Adrenal gland (tissue), 12 donors: ENCODE results near the gene PPP1R1C. TPM values are rescaled to one million over a fixed set of nuclear protein-coding genes. Genes with fewer than 3 reads are reported as not detected.
"Not testable (repeated sequence)": the region's sequence is repeated elsewhere in the genome, so short reads cannot be mapped to it uniquely, and the experiment has no call there.

ENCODE experiments used
- DNase-seq, 7 donors: peaks; one replicate each; pipeline ENCODE4 v3.0.0-alpha.2; 2019 to 2020
- H3K27ac ChIP-seq, 5 donors: fragments of 200-600 bp; sonication (generic) in 4 of 5; 1 replicate in 3 of 5; 2 replicates in 2 of 5; pipeline versions ENCODE4 v1.5.1 to v1.8.0; 2016 to 2020; ENCODE audit warnings: mild to moderate bottlenecking in 1 of 5
- H3K27me3 ChIP-seq: fragments of 200-600 bp; 2 replicates; pipeline ENCODE4 v1.8.0; 2021
- H3K36me3 ChIP-seq, 2 donors: fragments of 200-600 bp; replicated peaks in 1 of 2; 1 replicate in 1 of 2; 2 replicates in 1 of 2; pipeline versions ENCODE4 v1.5.1 to v1.8.0; 2018 to 2022
- H3K4me1 ChIP-seq, 2 donors: fragments of 200-600 bp; replicated peaks in 1 of 2; 1 replicate in 1 of 2; 2 replicates in 1 of 2; pipeline versions ENCODE4 v1.5.1 to v1.8.0; 2018 to 2021
- H3K4me3 ChIP-seq, 4 donors: fragments of 200-600 bp; sonication (generic) in 3 of 4; one replicate each; pipeline ENCODE4 v1.5.1; 2016 to 2018
- H3K9me3 ChIP-seq, 3 donors: fragments of 200-600 bp; sonication (generic) in 1 of 3; replicated peaks in 1 of 3; 1 replicate in 2 of 3; 2 replicates in 1 of 3; pipeline versions ENCODE4 v1.5.1 to v1.8.0; 2016 to 2021
- POLR2A ChIP-seq, 2 donors: fragments of 450-650 bp; IDR thresholded peaks; one replicate each; pipeline ENCODE4 v1.6.1; 2017; ENCODE audit warnings: antibody characterized with exemption in 2 of 2, mild to moderate bottlenecking in 2 of 2, moderate library complexity in 1 of 2
- WGBS, 4 donors: extraction: QIAGEN DNeasy Blood & Tissue Kit in 2 of 4; methylation state at CpG; one replicate each; pipeline versions ENCODE4 v1.1.5 to v1.1.7; 2013 to 2017; 5-methylcytosine and 5-hydroxymethylcytosine counted together
- intact Hi-C, 2 donors: fragments of 100-400 bp; cut with DNase I; formaldehyde crosslinking; loops; one replicate each; pipeline versions ENCODE4 v1.14.1 to v1.15.0; 2022 to 2023
- polyA plus RNA-seq, 3 donors: library from polyadenylated mRNA; stranded (reverse); fragments of 200-250 nt in 2 of 3; fragments of 350-450 nt in 1 of 3; fragmentation: Illumina TruSeq in 1 of 3; extraction: RNeasy Lipid Tissue Mini Kit (QIAGEN cat#74804) in 1 of 3; gene quantifications; one replicate each; pipeline ENCODE4 v1.2.3, GENCODE V29; 2013 to 2014
- total RNA-seq, 9 donors: library from RNA; depleted of rRNA in 4 of 9; stranded (reverse); fragments of >200 nt in 4 of 9; fragments of 120-200 nt in 1 of 9; fragmentation: NEBNext Ultra II Directional in 1 of 9; extraction: Animal tissue kit (Norgen Biotek cat#: 25700) in 1 of 9; gene quantifications; one replicate each; pipeline versions ENCODE4 v1.1.0 to v1.2.4, GENCODE V29; 2013 to 2023
- TF ChIP-seq, protein P1 (sequence below), 6 experiments: fragments of 450-650 bp in 4 of 6; fragments of 200-600 bp in 2 of 6; sonication (generic) in 1 of 6; IDR thresholded peaks; 1 replicate in 5 of 6; 2 replicates in 1 of 6; pipeline versions ENCODE4 v1.5.1 to v1.8.0; 2016 to 2021; ENCODE audit warnings: antibody characterized with exemption in 6 of 6, mild to moderate bottlenecking in 2 of 6, moderate library complexity in 1 of 6
- donor health status: healthy with polysubstance abuse.
- donor health status: Bipolar disorder and iron deficiency.
- donor health status: DM: yes; HTN: yes; CAD: no.
- donor health status: DM: no; HTN: no; CAD: no.
- donor health status: DM: no; HTN: no; CAD: no.
- donor health status: DM: yes; HTN: yes; CAD: no.

PPP1R1C gene
- total and polyA plus RNA-seq, 12 donors, result 0.29 to 5.9 (median 1.4) TPM; not detected in 3

DNA sequence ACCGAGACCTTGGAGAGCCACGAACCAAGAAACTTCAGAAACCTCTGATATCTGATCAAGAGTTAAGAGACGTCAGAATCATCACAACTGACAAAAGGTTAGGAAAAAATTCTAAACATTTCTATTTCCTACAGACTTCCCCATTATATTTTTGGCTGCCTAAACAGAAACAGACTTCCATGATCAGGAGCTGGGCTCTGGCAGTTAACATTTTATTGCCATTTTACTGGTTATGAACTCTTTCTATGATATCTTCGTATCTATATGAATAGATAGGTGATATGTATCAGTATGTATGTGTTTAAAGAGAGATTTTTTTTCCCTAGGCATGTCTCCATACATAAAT is 31.1 kb upstream of the PPP1R1C start:
- intact Hi-C loops, result loop anchor here in 1 of 2 donors (5.0 kb wide), 1 partner anchor 212 kb away; no protein-coding TSS in a partner anchor
- no peak for DNase-seq
- TF ChIP-seq, protein P1, sequence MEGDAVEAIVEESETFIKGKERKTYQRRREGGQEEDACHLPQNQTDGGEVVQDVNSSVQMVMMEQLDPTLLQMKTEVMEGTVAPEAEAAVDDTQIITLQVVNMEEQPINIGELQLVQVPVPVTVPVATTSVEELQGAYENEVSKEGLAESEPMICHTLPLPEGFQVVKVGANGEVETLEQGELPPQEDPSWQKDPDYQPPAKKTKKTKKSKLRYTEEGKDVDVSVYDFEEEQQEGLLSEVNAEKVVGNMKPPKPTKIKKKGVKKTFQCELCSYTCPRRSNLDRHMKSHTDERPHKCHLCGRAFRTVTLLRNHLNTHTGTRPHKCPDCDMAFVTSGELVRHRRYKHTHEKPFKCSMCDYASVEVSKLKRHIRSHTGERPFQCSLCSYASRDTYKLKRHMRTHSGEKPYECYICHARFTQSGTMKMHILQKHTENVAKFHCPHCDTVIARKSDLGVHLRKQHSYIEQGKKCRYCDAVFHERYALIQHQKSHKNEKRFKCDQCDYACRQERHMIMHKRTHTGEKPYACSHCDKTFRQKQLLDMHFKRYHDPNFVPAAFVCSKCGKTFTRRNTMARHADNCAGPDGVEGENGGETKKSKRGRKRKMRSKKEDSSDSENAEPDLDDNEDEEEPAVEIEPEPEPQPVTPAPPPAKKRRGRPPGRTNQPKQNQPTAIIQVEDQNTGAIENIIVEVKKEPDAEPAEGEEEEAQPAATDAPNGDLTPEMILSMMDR (IDR thresholded peaks at IDR 0.05), result no peak
- no peak for TF ChIP-seq POLR2A (IDR thresholded peaks at IDR 0.05)
- no peaks in the 10 kb centered on the region for H3K9me3 ChIP-seq
- no peaks in the 10 kb centered on the region for H3K27me3 ChIP-seq
- no peak overlapping the region for H3K27ac ChIP-seq
- no peaks in the 10 kb centered on the region for H3K4me1 ChIP-seq
- no peaks in the 10 kb centered on the region for H3K36me3 ChIP-seq
- H3K4me3 ChIP-seq, result peak overlapping the region in 1 of 4 donors; percentile 44
- WGBS, 4 donors, result 18 to 20% (median 18%) methylated on average over 4 of the region's 4 CpGs

DNA sequence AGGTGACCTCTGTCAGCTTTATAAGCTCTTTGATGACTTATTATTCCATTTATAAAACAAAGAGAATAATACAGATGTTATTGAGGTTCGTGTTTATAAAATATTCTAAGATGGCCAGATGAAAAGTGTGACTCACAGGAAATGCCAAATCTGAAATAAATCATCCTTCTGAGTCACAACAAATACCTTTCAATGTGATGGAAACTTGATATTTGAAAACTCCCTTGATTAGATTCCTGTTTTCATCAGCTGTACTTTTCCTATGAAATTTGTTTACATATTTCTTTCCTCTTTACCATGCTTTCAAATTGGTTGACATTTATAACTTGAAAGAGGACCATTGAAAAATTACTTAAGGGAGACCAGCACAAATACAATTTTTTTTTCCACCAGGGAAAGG is 30.6 kb upstream of the PPP1R1C start:
- H3K27ac ChIP-seq, result no peak overlapping the region
- no peak overlapping the region for H3K4me3 ChIP-seq
- WGBS, 4 donors, result 4 to 29% (median 21%) methylated on average over 1 of the region's 1 CpG
- H3K36me3 ChIP-seq, result no peaks in the 10 kb centered on the region
- no peaks in the 10 kb centered on the region for H3K9me3 ChIP-seq
- TF ChIP-seq POLR2A (IDR thresholded peaks at IDR 0.05), result no peak
- TF ChIP-seq, protein P1 (IDR thresholded peaks at IDR 0.05), result no peak
- DNase-seq, result no peak
- no peaks in the 10 kb centered on the region for H3K27me3 ChIP-seq
- intact Hi-C loops, result no loop called here
- no peaks in the 10 kb centered on the region for H3K4me1 ChIP-seq

DNA sequence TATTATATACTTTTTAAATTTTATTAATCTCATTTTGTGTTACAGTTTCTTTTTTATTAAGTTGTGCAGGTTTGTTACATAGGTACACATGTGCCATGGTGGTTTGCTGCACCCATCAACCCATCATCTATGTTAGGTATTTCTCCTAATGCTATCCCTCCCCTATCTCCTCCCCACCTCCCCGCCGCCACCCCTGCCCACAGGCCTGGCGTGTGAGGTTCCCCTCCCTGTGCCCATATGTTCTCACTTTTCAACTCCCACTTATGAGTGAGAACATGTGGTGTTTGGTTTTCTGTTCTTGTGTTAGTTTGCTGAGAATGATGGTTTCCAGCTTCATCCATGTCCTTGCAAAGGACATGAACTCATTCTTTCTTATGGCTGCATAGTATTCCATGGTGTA is 29.8 kb upstream of the PPP1R1C start:
- H3K36me3 ChIP-seq, H3K27me3 ChIP-seq, H3K4me3 ChIP-seq, H3K9me3 ChIP-seq, H3K4me1 ChIP-seq, DNase-seq, H3K27ac ChIP-seq, intact Hi-C loops: not testable (repeated sequence)
- 82 to 100% (median 92%) methylated on average over 3 of the region's 3 CpGs for WGBS, 4 donors

DNA sequence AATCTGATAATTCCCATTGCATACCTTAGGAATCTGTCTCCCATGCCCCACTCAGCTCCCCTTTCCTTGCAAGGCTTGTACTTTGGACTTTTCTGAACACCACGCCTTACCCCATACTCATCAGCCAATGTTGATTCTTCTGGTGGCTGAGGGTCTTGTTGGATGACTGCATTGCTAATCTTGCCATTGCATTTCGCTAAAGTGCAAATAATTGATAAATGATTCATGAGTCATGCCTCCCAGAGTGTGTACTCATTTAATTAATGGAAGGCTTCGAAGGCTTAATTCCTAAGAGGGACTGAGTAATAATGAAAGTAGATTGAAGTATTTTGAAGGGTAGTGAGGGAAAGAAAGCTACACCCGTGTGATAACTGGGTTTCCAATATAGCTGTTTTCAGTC is 28.0 kb upstream of the PPP1R1C start:
- no peaks in the 10 kb centered on the region for H3K27me3 ChIP-seq
- intact Hi-C loops, result no loop called here
- H3K4me3 ChIP-seq, result no peak overlapping the region
- no peaks in the 10 kb centered on the region for H3K9me3 ChIP-seq
- H3K27ac ChIP-seq, result no peak overlapping the region
- no peaks in the 10 kb centered on the region for H3K4me1 ChIP-seq
- DNase-seq, result no peak
- 66 to 78% (median 77%) methylated on average over 4 of the region's 4 CpGs for WGBS, 4 donors
- no peaks in the 10 kb centered on the region for H3K36me3 ChIP-seq
- TF ChIP-seq, protein P1 (IDR thresholded peaks at IDR 0.05), result no peak
- no peak for TF ChIP-seq POLR2A (IDR thresholded peaks at IDR 0.05)

DNA sequence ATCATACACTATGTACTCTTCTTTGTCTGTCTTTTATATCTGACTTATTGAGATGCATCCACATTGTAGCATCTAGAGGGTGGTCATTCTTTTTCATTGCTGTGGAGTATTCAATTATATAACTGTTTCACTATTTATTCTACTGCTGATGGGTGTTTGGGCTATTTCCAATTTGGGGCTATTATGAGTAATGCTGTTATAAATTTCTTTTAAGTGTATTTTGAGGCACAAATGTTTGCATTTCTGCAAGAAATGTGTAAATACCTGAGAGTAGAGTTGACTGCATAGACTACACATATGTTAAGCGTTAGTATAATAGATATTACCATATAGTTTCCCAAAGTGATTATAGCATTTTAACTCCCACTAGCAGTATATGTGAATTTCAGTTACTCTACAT is 26.9 kb upstream of the PPP1R1C start:
- DNase-seq, result no peak
- Histone ChIP-seq H3K4me3 (no peak overlapping the region), H3K4me1 (no peaks in the 10 kb centered on the region), H3K36me3 (no peaks in the 10 kb centered on the region), H3K27ac (no peak overlapping the region), H3K27me3 (no peaks in the 10 kb centered on the region), H3K9me3 (no peaks in the 10 kb centered on the region)
- WGBS, 4 donors, result 91 to 96% (median 94%) methylated on average over 1 of the region's 1 CpG
- TF ChIP-seq, protein P1 (IDR thresholded peaks at IDR 0.05), result no peak
- no peak for TF ChIP-seq POLR2A (IDR thresholded peaks at IDR 0.05)
- intact Hi-C loops, result no loop called here
